K562 (cell line): ENCODE measurements around the gene RNF207. TPM values are rescaled to one million over a fixed set of nuclear protein-coding genes. Genes with fewer than 3 reads are reported as not detected.

Experiments used
- ATAC-seq: fragments of 200-7000 bp; cut with Tn5 transposase; 3 replicates; pipeline ENCODE4 v1.9.1; 2020; ENCODE audit warnings: moderate library complexity
- BruUV-seq: library from RNA; stranded (reverse); fragments of 400-500 nt; replicated peaks from 2 replicates; lab custom pipeline; 2021; lab: Mats Ljungman, UMichigan
- CTCF ChIA-PET: fragments of 300-600 bp; formaldehyde crosslinking; extraction: SDS; loops from one replicate; lab custom pipeline; 2021; ENCODE audit warnings: low intra/inter-chr PET ratio; lab: Yijun Ruan, JAX
- POLR2A ChIA-PET: fragments of 300-600, 350-650 bp; sonication (Branson Sonifier 250); formaldehyde crosslinking; extraction: SDS; loops from one replicate; lab custom pipeline; 2021; ENCODE audit warnings: antibody characterized with exemption, inconsistent platforms; lab: Yijun Ruan, JAX
- DNase-seq, 4 experiments: peaks; one replicate each; pipeline versions ENCODE4 v3.0.0 to v3.0.0-alpha.2; 2011 to 2018; ENCODE audit warnings: low spot score in 3 of 4, mixed read lengths in 3 of 4; ENCODE audit errors: extremely low read depth in 1 of 4
- FAIRE-seq: peaks from 2 replicates; lab custom pipeline; 2011; peaks lifted over from hg19 to GRCh38; lab: Jason Lieb, UNC
- H2AFZ ChIP-seq: 2 replicates; pipeline ENCODE4 v1.6.0; 2011; ENCODE audit warnings: low read depth, low read length, control low read depth, inconsistent platforms
- H3K27ac ChIP-seq: fragments of 200-600 bp; 3 replicates; pipeline ENCODE4 v1.8.0; 2011; ENCODE audit warnings: low read depth, mild to moderate bottlenecking, control low read depth, inconsistent platforms, low read length, moderate library complexity, mixed read lengths; ENCODE audit errors: extremely low read depth
- H3K27me3 ChIP-seq, 2 experiments: fragments of 300-600 bp in 1 of 2; 2 replicates in 1 of 2; 3 replicates in 1 of 2; pipeline versions ENCODE4 v1.6.0 to v1.8.0; 2011; ENCODE audit warnings: inconsistent platforms in 2 of 2, low read length in 2 of 2, mild to moderate bottlenecking in 1 of 2, mixed read lengths in 1 of 2, moderate library complexity in 1 of 2; ENCODE audit not compliant: control insufficient read depth in 2 of 2, insufficient read depth in 2 of 2
- H3K36me3 ChIP-seq: fragments of 300-600 bp; 3 replicates; pipeline ENCODE4 v1.8.0; 2011; ENCODE audit warnings: mild to moderate bottlenecking, low read length, inconsistent platforms; ENCODE audit not compliant: control insufficient read depth, insufficient read depth
- H3K4me1 ChIP-seq, 2 experiments: fragments of 200-600 bp in 1 of 2; replicated peaks in 1 of 2; 2 replicates in 1 of 2; 3 replicates in 1 of 2; pipeline versions ENCODE4 v1.5.1 to v1.8.0; 2011; ENCODE audit warnings: inconsistent platforms in 2 of 2, low read length in 2 of 2, mild to moderate bottlenecking in 1 of 2, mixed read lengths in 1 of 2, moderate library complexity in 1 of 2; ENCODE audit not compliant: control insufficient read depth in 2 of 2, insufficient read depth in 2 of 2
- H3K4me2 ChIP-seq: 2 replicates; pipeline ENCODE4 v1.6.1; 2011; ENCODE audit warnings: low read length, control low read depth, inconsistent platforms, mixed read lengths; ENCODE audit not compliant: insufficient read depth
- H3K4me3 ChIP-seq: fragments of 200-600 bp; sonication (generic), shearing (Covaris generic); 2 replicates; pipeline ENCODE4 v1.5.1; 2016; ENCODE audit warnings: control low read depth, inconsistent platforms
- H3K79me2 ChIP-seq: fragments of 200-600 bp; 3 replicates; pipeline ENCODE4 v1.8.0; 2011; ENCODE audit warnings: low read length, inconsistent platforms; ENCODE audit not compliant: control insufficient read depth, insufficient read depth
- H3K9ac ChIP-seq, 2 experiments: 2 replicates each; pipeline versions ENCODE4 v1.6.0 to v1.6.1; 2011; ENCODE audit warnings: low read depth in 2 of 2, low read length in 2 of 2, control low read depth in 1 of 2, inconsistent platforms in 1 of 2, mild to moderate bottlenecking in 1 of 2, mixed read lengths in 1 of 2; ENCODE audit not compliant: insufficient read depth in 1 of 2
- H3K9me1 ChIP-seq: one replicate; pipeline ENCODE4 v1.6.0; 2011; ENCODE audit warnings: inconsistent platforms, mild to moderate bottlenecking, low read length, moderate library complexity; ENCODE audit not compliant: control insufficient read depth, insufficient read depth
- H3K9me3 ChIP-seq: replicated peaks from 2 replicates; pipeline ENCODE4 v1.5.1; 2011; ENCODE audit warnings: low read depth, low read length, inconsistent platforms; ENCODE audit not compliant: control insufficient read depth, insufficient read depth
- H4K20me1 ChIP-seq: replicated peaks from 2 replicates; pipeline ENCODE4 v1.6.1; 2011; ENCODE audit warnings: low read length, inconsistent platforms, mixed read lengths; ENCODE audit not compliant: control insufficient read depth, insufficient read depth
- EGR1 ChIP-seq: fragments of 450-650 bp; conservative IDR thresholded peaks from 2 replicates; pipeline ENCODE4 v1.6.1; 2017; ENCODE audit warnings: mild to moderate bottlenecking
- ELF4 ChIP-seq: fragments of 450-650 bp; formaldehyde crosslinking; IDR thresholded peaks from 2 replicates; pipeline ENCODE4 v1.4.0; 2022; ENCODE audit warnings: missing genetic modification characterization
- KDM5B ChIP-seq: fragments of 200-600 bp; sonication (generic); IDR thresholded peaks from 2 replicates; pipeline ENCODE4 v1.6.1; 2012; ENCODE audit warnings: low read depth, mild to moderate bottlenecking, moderate library complexity, low read length, control low read depth, inconsistent platforms; ENCODE audit not compliant: insufficient replicate concordance
- MBD2 ChIP-seq: sonication (generic); IDR thresholded peaks from 2 replicates; pipeline ENCODE4 v1.6.1; 2016; ENCODE audit warnings: low read depth, borderline replicate concordance
- MEIS2 ChIP-seq: fragments of 450-650 bp; IDR thresholded peaks from 2 replicates; pipeline ENCODE4 v1.6.1; 2014; ENCODE audit warnings: mild to moderate bottlenecking; ENCODE audit not compliant: partially characterized antibody
- NR2C2 ChIP-seq, 2 experiments: fragments of 200-800 bp in 1 of 2; sonication (Bioruptor generic) in 1 of 2; sonication (generic) in 1 of 2; formaldehyde crosslinking in 1 of 2; IDR thresholded peaks; 2 replicates each; pipeline versions ENCODE4 v1.6.1 to v1.8.0; 2016 to 2022; ENCODE audit warnings: mild to moderate bottlenecking in 1 of 2, missing compliant biosample characterization in 1 of 2, missing genetic modification characterization in 1 of 2, missing genetic modification reagents in 1 of 2
- SIX5 ChIP-seq, 2 experiments: IDR thresholded peaks; 2 replicates each; pipeline ENCODE4 v1.6.1; 2011; ENCODE audit warnings: low read length in 2 of 2, borderline replicate concordance in 1 of 2, low read depth in 1 of 2, mild to moderate bottlenecking in 1 of 2, moderate library complexity in 1 of 2; ENCODE audit not compliant: insufficient read depth in 1 of 2
- SNIP1 ChIP-seq: fragments of 450-650 bp; IDR thresholded peaks from 2 replicates; pipeline ENCODE4 v1.7.1; 2017; ENCODE audit warnings: low read depth, mild to moderate bottlenecking
- TAF1 ChIP-seq: IDR thresholded peaks from 2 replicates; pipeline ENCODE4 v1.6.1; 2011; ENCODE audit warnings: mild to moderate bottlenecking, low read length, moderate library complexity; ENCODE audit not compliant: insufficient read depth, control insufficient read depth, severe bottlenecking; ENCODE audit errors: extremely low read depth
- ZBTB17 ChIP-seq: fragments of 450-650 bp; formaldehyde crosslinking; IDR thresholded peaks from 2 replicates; pipeline ENCODE4 v1.4.0; 2020; ENCODE audit warnings: mild to moderate bottlenecking
- ZKSCAN3 ChIP-seq: fragments of 250-450 bp; sonication (Bioruptor Pico); IDR thresholded peaks from 2 replicates; pipeline ENCODE4 v1.4.0; 2020
- ZNF212 ChIP-seq: fragments of 450-650 bp; formaldehyde crosslinking; IDR thresholded peaks from 2 replicates; pipeline ENCODE4 v1.4.0; 2020; ENCODE audit warnings: mild to moderate bottlenecking
- ZNF274 ChIP-seq: IDR thresholded peaks from 2 replicates; pipeline ENCODE4 v1.6.1; 2011; ENCODE audit warnings: low read depth, mild to moderate bottlenecking, low read length, moderate library complexity, borderline replicate concordance
- ZNF282 ChIP-seq: sonication (generic); formaldehyde crosslinking; IDR thresholded peaks from 2 replicates; pipeline ENCODE4 v1.8.1; 2023; ENCODE audit warnings: missing genetic modification reagents
- WGBS: fragments of 100-300 bp; shearing (Covaris generic); methylation state at CpG from one replicate; pipeline ENCODE4 v1.1.6; 2016; ENCODE audit warnings: low coverage, mixed read lengths; ENCODE audit not compliant: insufficient coverage; ENCODE audit errors: missing lambda C conversion rate; 5-methylcytosine and 5-hydroxymethylcytosine counted together
- in situ Hi-C: fragments of 300-500 bp; cut with MboI; formaldehyde crosslinking; loops from 4 replicates; pipeline ENCODE4 v1.15.0; 2018; ENCODE audit warnings: inconsistent platforms, mixed read lengths
- intact Hi-C: fragments of 100-400 bp; cut with micrococcal nuclease; formaldehyde crosslinking; loops from 2 replicates; pipeline ENCODE4 v1.14.2; 2022
- polyA plus RNA-seq, 8 experiments: library from polyadenylated mRNA; depleted of rRNA in 4 of 8; stranded (reverse) in 5 of 8; unstranded in 3 of 8; fragments of >200 nt; fragmentation: Nextera tagmentation in 2 of 8; fragmentation: Illumina TruSeq in 1 of 8; extraction: Ambion mirVana in 2 of 8; extraction: Trizol in 1 of 8; gene quantifications; 2 replicates each; pipeline versions ENCODE4 v1.2.1 to v1.2.3, GENCODE V29; 2011 to 2014; ENCODE audit warnings: inconsistent platforms in 1 of 8, missing spikeins in 1 of 8
- total RNA-seq, 7 experiments: library from RNA; depleted of rRNA in 6 of 7; stranded (reverse); fragments of >200 nt in 6 of 7; fragmentation: Illumina TruSeq in 2 of 7; extraction: Trizol in 2 of 7; gene quantifications; 2 replicates each; pipeline versions ENCODE4 v1.2.1 to v1.2.3, GENCODE V29; 2011 to 2021; ENCODE audit warnings: low replicate concordance in 1 of 7
- TF ChIP-seq, protein P1 (sequence below): IDR thresholded peaks from 2 replicates; pipeline ENCODE4 v1.6.1; 2011; ENCODE audit not compliant: insufficient read length; ENCODE audit errors: extremely low read depth
- TF ChIP-seq, protein P2 (sequence below), 2 experiments: IDR thresholded peaks in 1 of 2; conservative IDR thresholded peaks in 1 of 2; 2 replicates each; pipeline ENCODE4 v1.6.1; 2016; ENCODE audit warnings: low read depth in 2 of 2, mild to moderate bottlenecking in 1 of 2, missing compliant biosample characterization in 1 of 2, missing genetic modification characterization in 1 of 2, moderate library complexity in 1 of 2

The RNF207 gene
- total and polyA plus RNA-seq, 9 of the 15 experiments (the other 6 are each of a cell fraction or from before 2014, with no cell fraction given): 2.7 to 30.6 (median 12.9) TPM

DNA sequence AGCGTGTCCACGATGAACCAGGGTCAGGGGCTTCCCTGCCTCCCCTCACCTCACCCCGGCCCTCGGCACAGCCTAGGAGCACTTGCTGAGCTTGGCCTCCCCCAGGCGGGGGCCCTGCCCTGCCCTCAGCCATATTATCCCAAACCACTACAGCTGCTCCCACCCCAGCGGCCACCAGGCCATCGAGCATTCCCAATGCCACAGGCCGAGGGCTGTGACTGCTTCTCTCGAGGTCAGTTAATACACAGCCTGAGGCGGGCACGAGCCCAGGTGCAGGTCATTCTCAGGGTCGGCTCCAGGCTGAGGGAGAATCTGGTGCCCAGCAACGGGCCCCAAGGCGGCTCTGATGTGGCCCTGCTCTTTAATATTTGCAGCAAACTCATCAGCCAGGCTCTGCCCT lies 63.4 kb downstream of the RNF207 start (continued):
- no peak for TF ChIP-seq ZNF282 (CRISPR knock-in tag)

DNA sequence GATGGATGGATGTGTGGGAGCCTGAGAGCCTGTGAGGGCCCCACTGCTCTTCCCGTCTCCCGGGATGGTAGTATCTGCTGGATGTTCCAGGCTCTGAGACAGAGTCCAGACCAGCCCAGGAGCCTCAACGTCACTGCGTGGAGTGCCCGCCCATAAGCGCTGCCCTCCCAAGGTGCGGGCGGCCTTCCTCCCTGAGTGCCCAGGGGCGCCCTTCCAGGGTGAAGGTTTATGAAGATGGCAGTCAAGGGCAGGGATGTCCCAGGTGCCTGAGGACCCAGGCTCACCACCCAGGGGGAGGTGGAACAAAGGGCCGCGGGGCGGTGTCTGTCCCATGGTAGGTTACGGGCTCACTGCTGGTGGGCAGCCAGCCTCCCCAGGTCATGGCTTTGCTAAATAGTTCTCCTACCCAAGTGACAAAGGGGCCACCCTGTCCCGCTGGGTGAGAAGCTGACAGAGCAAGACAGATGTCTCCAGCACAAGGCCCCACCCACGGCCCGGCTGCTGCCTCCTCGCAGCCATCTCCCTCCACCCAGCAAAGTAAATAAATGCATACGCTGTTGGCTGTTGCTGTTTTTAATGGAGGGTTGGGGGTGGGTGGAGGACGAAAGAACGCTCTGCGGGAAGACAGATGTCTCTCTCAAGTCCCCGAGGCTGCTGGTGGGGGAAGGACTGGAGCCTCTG lies 63.9 kb downstream of the RNF207 start:
- no peaks in the 10 kb centered on the region for H3K9me1 ChIP-seq
- DNase-seq: peak in 1 of 4 experiments; percentile 33
- no peaks in the 10 kb centered on the region for H3K27me3 ChIP-seq
- H3K4me3 ChIP-seq: no peak overlapping the region
- no peak overlapping the region for H2AFZ ChIP-seq
- H3K4me2 ChIP-seq: peak overlapping the region; percentile 32
- peak; percentile 27; the same call in 1 of the 3 replicates for ATAC-seq
- peak overlapping the region in 1 of 2 experiments; percentile 10; a peak in 1 of 4 replicates for H3K9ac ChIP-seq
- H3K36me3 ChIP-seq: no peaks in the 10 kb centered on the region
- ChIA-PET POLR2A (interaction anchor here (0.5 kb wide), 1 partner anchor 130 kb away, joined by 3 read pairs; no protein-coding TSS in a partner anchor), CTCF (no interaction called here)
- peaks cover 0 to 70% of the 10 kb centered on the region in 2 experiments; a peak in 3 of 5 replicates for H3K4me1 ChIP-seq
- no TSS peak for BruUV-seq
- WGBS: 54% methylated on average over 22 of the region's 22 CpGs
- in situ Hi-C loops: loop anchor here (25.0 kb wide), 1 partner anchor 942 kb away; no protein-coding TSS in a partner anchor
- no peaks in the 10 kb centered on the region for H3K9me3 ChIP-seq
- no peaks in the 10 kb centered on the region for H3K79me2 ChIP-seq
- intact Hi-C loops: no loop called here
- peaks cover 14% of the 10 kb centered on the region; the same call in 1 of the 2 replicates for H4K20me1 ChIP-seq
- no peak overlapping the region for H3K27ac ChIP-seq
- no peak for FAIRE-seq
- no peak for TF ChIP-seq SIX5 (IDR thresholded peaks at IDR 0.05; ENCODE audit: borderline replicate concordance in 1 of 2, insufficient read depth in 1 of 2, low read depth in 1 of 2, low read length in 2 of 2)
- TF ChIP-seq TAF1: no peak
- TF ChIP-seq SNIP1: no peak
- TF ChIP-seq, protein P1, sequence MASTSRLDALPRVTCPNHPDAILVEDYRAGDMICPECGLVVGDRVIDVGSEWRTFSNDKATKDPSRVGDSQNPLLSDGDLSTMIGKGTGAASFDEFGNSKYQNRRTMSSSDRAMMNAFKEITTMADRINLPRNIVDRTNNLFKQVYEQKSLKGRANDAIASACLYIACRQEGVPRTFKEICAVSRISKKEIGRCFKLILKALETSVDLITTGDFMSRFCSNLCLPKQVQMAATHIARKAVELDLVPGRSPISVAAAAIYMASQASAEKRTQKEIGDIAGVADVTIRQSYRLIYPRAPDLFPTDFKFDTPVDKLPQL: no peak
- no peak for TF ChIP-seq ELF4 (CRISPR knock-in tag)
- peak; percentile 19; the same call in 1 of the 2 replicates for TF ChIP-seq EGR1
- no peak for TF ChIP-seq ZNF212 (CRISPR knock-in tag)
- no peak for TF ChIP-seq ZNF274
- TF ChIP-seq KDM5B: no peak
- no peak for TF ChIP-seq MBD2
- TF ChIP-seq MEIS2: peak; percentile 89
- TF ChIP-seq, protein P2, sequence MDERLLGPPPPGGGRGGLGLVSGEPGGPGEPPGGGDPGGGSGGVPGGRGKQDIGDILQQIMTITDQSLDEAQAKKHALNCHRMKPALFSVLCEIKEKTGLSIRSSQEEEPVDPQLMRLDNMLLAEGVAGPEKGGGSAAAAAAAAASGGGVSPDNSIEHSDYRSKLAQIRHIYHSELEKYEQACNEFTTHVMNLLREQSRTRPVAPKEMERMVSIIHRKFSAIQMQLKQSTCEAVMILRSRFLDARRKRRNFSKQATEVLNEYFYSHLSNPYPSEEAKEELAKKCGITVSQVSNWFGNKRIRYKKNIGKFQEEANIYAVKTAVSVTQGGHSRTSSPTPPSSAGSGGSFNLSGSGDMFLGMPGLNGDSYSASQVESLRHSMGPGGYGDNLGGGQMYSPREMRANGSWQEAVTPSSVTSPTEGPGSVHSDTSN (CRISPR knock-in tag; IDR thresholded peaks at IDR 0.05; ENCODE audit: low read depth): no peak
- TF ChIP-seq, protein P2 (tag; conservative IDR thresholded peaks at IDR 0.05; ENCODE audit: low read depth): peak; percentile 77
- no peak for TF ChIP-seq NR2C2 (CRISPR knock-in tag; IDR thresholded peaks at IDR 0.05)
- TF ChIP-seq NR2C2 (tag; IDR thresholded peaks at IDR 0.05): no peak
- no peak for TF ChIP-seq ZKSCAN3
- TF ChIP-seq ZBTB17 (CRISPR knock-in tag): no peak
